GM12892 (cell line): ENCODE data around the gene IFT20.

Source experiments
- POLR2AphosphoS5 ChIP-seq: IDR thresholded peaks from 2 replicates; pipeline ENCODE4 v1.6.1; 2011; ENCODE audit warnings: low read depth, low read length, control low read depth
- TAF1 ChIP-seq: IDR thresholded peaks from 2 replicates; pipeline ENCODE4 v1.6.1; 2011; ENCODE audit warnings: low read depth, mild to moderate bottlenecking, control low read depth, low read length, borderline replicate concordance

DNA sequence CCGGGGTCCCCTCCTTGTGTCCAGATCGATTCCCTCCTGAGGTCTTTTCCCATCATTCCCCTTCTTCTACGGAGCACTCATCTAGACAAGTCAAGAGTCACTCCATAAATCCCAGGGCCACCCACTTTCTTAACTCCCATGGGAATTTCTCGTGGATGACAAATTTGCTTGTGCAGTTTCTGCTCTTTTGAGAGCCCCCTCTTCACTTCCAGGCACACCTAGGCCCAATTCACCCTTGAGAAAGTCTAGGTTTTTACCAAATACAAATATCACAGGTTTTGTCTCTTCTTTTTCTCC, 22.6 kb upstream of the IFT20 start:
- TF ChIP-seq POLR2AphosphoS5 (no peak), TAF1 (no peak)
